IPS DF 6.9 (cell line): ENCODE data around the gene CENPX.
A peak's percentile ranks its signal among the peaks of the same experiment; 100 is the strongest.

Experiments
- DNase-seq: peaks from one replicate; pipeline ENCODE4 v3.0.0-alpha.2; 2013; ENCODE audit warnings: low read depth, low spot score
- H3K27ac ChIP-seq: one replicate; pipeline ENCODE4 v1.5.1; 2013; ENCODE audit warnings: low read length, control low read depth
- H3K27me3 ChIP-seq: 2 replicates; pipeline ENCODE4 v1.6.1; 2013; ENCODE audit warnings: mild to moderate bottlenecking, low read length; ENCODE audit not compliant: control insufficient read depth, insufficient read depth
- H3K36me3 ChIP-seq: 2 replicates; pipeline ENCODE4 v1.6.1; 2013; ENCODE audit warnings: low read length; ENCODE audit not compliant: control insufficient read depth, insufficient read depth
- H3K4me1 ChIP-seq: 2 replicates; pipeline ENCODE4 v1.6.1; 2013; ENCODE audit warnings: low read length; ENCODE audit not compliant: control insufficient read depth, insufficient read depth
- H3K4me3 ChIP-seq: 2 replicates; pipeline ENCODE4 v1.5.1; 2013; ENCODE audit warnings: mild to moderate bottlenecking, low read length
- H3K9me3 ChIP-seq: 2 replicates; pipeline ENCODE4 v1.6.1; 2013; ENCODE audit warnings: low read length, inconsistent platforms; ENCODE audit not compliant: control insufficient read depth, insufficient read depth
- WGBS: extraction: QIAGEN DNeasy Blood & Tissue Kit; methylation state at CpG from one replicate; pipeline ENCODE4 v1.1.7; 2013; ENCODE audit warnings: mixed read lengths, missing lambda C conversion rate; ENCODE audit not compliant: insufficient read length, insufficient coverage; 5-methylcytosine and 5-hydroxymethylcytosine counted together

The CENPX gene

DNA sequence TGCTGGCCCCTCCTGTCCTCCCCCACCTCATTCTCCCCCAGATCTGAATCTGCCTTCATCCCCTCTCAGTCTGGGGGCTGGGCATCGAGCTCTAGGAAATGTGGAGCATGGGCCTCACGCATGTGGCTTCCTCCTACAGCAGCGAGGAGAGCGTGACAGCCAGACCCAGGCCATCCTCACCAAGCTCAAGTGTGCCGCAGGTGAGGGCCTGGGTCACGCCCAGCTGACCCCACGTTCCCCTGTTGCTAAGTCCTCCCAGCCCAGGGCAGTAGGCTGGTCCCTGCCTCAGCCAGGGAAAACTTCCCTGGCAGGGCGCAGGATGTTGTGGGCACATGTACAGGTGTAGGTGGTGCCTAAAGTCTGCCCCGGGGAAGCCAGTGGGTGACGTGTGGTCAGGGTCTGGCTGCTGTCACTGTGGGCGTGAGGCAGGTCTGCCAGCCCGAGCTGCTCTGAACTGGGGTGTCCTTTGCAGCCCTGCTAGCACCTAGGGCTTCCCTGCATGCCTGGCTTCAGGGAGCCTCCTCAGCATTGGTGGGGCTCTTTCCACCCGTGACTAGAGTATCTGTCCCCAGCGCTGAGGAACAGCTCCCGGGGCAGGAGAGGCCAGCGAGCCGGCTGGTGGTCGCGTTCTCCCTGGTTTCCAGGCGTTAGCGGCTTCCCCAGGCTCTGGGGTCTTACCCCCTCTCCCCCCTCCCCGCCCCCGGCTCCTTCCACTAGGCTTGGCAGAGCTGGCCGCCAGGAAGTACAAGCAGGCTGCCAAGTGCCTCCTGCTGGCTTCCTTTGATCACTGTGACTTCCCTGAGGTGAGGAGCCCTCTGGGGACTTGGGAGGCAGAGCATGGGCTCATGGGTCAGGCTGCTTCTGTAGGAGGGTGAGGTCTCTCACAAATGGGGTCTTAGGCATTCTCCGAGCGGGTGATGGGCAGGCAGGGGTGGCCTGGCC lies 32.6 kb upstream of the CENPX start:
- H3K27ac ChIP-seq, result no peak overlapping the region
- no peaks in the 10 kb centered on the region; the same call in 1 of the 2 replicates for H3K27me3 ChIP-seq
- H3K9me3 ChIP-seq, result no peaks in the 10 kb centered on the region
- H3K4me3 ChIP-seq, result no peak overlapping the region
- peaks cover 5% of the 10 kb centered on the region; the same call in 1 of the 2 replicates for H3K4me1 ChIP-seq
- DNase-seq, result no peak
- no CpG with 5 or more reads among the region's 26 CpGs for WGBS
- peaks cover 43% of the 10 kb centered on the region for H3K36me3 ChIP-seq

GRCh38 chr17:82054351-82055022 lies 31.8 kb upstream of the CENPX start:
- H3K9me3 ChIP-seq, result no peaks in the 10 kb centered on the region
- no CpG with 5 or more reads among the region's 38 CpGs for WGBS
- peaks cover 43% of the 10 kb centered on the region for H3K36me3 ChIP-seq
- H3K4me1 ChIP-seq, result peaks cover 5% of the 10 kb centered on the region; the same call in 1 of the 2 replicates
- H3K27ac ChIP-seq, result no peak overlapping the region
- DNase-seq, result no peak
- no peaks in the 10 kb centered on the region; the same call in 1 of the 2 replicates for H3K27me3 ChIP-seq
- H3K4me3 ChIP-seq, result no peak overlapping the region

- Histone ChIP-seq H3K4me1 (peaks cover 5% of the 10 kb centered on the region; the same call in 1 of the 2 replicates), H3K36me3 (peaks cover 44% of the 10 kb centered on the region), H3K27me3 (no peaks in the 10 kb centered on the region; the same call in 1 of the 2 replicates), H3K9me3 (no peaks in the 10 kb centered on the region), H3K27ac (no peak overlapping the region), H3K4me3 (no peak overlapping the region)
- WGBS, result no CpG with 5 or more reads among the region's 28 CpGs
- DNase-seq, result no peak
Measured at GRCh38 chr17:82053556-82054263, 31.0 kb upstream of the CENPX start.

- Histone ChIP-seq H3K9me3 (no peaks in the 10 kb centered on the region), H3K4me1 (peaks cover 5% of the 10 kb centered on the region; the same call in 1 of the 2 replicates), H3K4me3 (no peak overlapping the region; the same call in 1 of the 2 replicates), H3K36me3 (peaks cover 44% of the 10 kb centered on the region), H3K27me3 (no peaks in the 10 kb centered on the region; the same call in 1 of the 2 replicates), H3K27ac (no peak overlapping the region)
- WGBS, result no CpG with 5 or more reads among the region's 19 CpGs
- no peak for DNase-seq
Measured at GRCh38 chr17:82053130-82053529, 30.5 kb upstream of the CENPX start.

DNA sequence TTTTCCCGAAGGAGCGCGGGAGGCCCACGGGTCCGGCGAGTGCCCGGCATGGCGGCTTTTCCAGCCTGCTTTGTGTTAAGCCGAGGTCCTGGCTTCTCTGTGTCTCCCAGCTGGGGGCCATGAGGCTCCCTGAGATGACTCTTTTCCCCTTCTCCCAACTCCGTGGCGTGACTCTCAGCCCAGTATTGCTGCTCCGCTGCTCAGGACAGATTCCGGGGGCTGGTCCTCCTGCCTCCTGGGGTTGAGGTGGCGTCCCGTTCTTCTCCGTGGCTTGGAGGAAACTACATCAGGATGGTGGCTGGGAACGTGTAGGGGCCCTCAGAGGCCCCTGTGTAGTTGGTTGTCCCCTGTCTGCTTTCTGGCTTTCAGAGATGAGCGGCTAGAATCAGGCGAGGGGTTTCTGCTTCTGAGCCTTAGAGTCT lies 30.0 kb upstream of the CENPX start:
- WGBS, result no CpG with 5 or more reads among the region's 19 CpGs
- H3K27me3 ChIP-seq, result no peaks in the 10 kb centered on the region; the same call in 1 of the 2 replicates
- peak overlapping the region; percentile 75; the same call in 1 of the 2 replicates for H3K4me3 ChIP-seq
- peaks cover 5% of the 10 kb centered on the region; the same call in 1 of the 2 replicates for H3K4me1 ChIP-seq
- H3K27ac ChIP-seq, result no peak overlapping the region
- H3K36me3 ChIP-seq, result peaks cover 41% of the 10 kb centered on the region
- no peaks in the 10 kb centered on the region for H3K9me3 ChIP-seq
- DNase-seq, result no peak

DNA sequence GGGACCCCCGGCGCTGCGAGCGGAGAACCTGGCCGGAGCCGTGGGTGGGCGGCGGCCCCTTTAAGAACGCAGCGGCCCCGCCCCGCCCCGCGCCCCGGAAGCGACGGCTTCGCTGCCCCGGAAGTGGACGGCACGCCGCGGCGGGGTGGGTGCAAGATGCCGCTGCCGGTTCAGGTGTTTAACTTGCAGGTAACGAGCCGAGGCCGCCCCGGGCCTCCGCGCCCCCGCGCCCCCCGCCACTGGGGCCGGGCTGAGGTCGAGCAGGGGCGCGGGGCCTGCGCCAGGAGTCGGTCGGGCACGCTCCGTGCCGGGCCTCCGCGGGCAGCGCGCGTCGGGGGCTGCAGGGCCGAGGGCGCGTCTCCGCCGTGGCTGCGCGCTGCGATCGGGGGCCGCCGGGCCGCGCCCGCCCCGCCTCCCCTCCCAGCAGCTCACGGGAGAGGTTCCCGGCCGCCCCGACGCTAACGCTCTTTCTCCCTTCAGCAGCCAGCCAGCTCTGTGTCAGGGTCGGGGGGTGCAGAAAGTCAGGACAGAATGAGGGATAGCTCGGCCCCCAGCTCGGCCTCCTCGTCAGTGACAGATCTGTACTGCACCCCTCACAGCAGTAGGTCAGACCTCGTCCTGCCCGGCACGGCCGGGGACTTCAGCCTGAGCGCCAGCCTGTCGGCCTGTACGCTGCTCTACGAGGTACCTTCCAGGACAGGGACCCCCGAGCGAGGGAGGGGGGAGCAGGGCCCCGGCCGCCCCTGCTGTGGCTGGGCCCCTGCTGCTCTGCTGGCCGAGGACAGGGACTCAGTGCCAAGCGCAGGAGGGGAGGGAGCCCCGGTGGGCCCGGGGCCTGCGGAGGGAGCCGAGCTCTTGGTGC lies 29.3 kb upstream of the CENPX start, which contains the start of the genes GPS1 and RFNG:
GPS1 (plus strand) TSS at position 123 of the 862 bp plus-strand sequence; CDS start at position 157, 34 bp downstream.
RFNG (minus strand) TSS at position 36 of the 862 bp plus-strand sequence. CDS start 45 bp downstream, outside the sequence.
- peaks cover 5% of the 10 kb centered on the region; the same call in 1 of the 2 replicates for H3K4me1 ChIP-seq
- WGBS, result no CpG with 5 or more reads among the region's 94 CpGs
- H3K4me3 ChIP-seq, result peak within 1 kb of the TSS; percentile 75
- no peak within 1 kb of the TSS for H3K27ac ChIP-seq
- no peaks in the 10 kb centered on the region for H3K9me3 ChIP-seq
- H3K36me3 ChIP-seq, result peaks cover 43% of the 10 kb centered on the region
- no peaks in the 10 kb centered on the region; the same call in 1 of the 2 replicates for H3K27me3 ChIP-seq
- no peak for DNase-seq

DNA sequence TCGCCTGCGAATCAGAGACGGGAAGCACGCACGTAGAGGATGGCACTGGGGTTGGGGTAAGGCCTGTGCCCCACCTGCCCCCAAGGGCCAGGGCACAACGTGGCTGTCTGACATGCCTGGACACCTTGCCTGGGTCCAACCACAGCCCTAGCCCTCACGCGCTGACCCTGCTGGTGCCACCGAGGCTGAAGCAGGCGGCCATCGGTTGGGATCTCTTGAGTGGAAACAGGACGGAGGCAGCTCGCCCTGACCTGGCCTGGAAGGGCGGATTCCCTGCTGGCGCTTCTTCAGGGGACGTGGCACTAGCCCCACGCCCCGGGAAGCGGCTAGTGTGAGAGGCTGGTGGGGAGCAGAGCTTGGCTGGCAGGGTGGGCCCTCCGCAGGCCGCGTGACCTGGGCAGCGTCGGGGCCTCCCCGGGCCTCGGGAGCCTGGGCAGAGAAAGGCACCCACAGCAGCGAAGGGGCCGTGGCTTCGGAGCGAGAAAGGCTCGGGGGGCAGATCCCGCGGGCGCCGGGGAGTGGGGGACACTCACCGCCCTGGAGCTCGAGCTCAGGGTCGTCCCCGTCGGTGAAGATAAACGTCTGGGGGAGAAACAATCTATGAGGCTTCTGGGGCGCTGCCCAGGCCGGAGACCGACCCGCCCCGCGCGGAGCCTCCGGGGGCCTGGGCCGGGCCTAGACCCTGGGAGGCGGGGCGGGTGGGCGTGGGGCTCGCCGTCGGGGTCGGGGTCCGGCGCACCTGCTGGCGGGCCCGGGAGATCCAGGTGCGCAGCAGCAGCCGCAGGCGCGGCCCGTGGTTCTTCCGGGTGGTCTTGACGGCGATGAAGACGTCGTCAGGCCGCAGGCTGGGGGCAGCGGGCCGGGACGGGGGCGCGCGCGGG lies 28.3 kb upstream of the CENPX start:
- H3K4me3 ChIP-seq, result peak overlapping the region; percentile 75; the same call in 1 of the 2 replicates
- H3K9me3 ChIP-seq, result no peaks in the 10 kb centered on the region
- no peak for DNase-seq
- no CpG with 5 or more reads among the region's 79 CpGs for WGBS
- H3K27ac ChIP-seq, result no peak overlapping the region
- peaks cover 35% of the 10 kb centered on the region for H3K36me3 ChIP-seq
- H3K4me1 ChIP-seq, result peaks cover 5% of the 10 kb centered on the region; the same call in 1 of the 2 replicates
- no peaks in the 10 kb centered on the region; the same call in 1 of the 2 replicates for H3K27me3 ChIP-seq

DNA sequence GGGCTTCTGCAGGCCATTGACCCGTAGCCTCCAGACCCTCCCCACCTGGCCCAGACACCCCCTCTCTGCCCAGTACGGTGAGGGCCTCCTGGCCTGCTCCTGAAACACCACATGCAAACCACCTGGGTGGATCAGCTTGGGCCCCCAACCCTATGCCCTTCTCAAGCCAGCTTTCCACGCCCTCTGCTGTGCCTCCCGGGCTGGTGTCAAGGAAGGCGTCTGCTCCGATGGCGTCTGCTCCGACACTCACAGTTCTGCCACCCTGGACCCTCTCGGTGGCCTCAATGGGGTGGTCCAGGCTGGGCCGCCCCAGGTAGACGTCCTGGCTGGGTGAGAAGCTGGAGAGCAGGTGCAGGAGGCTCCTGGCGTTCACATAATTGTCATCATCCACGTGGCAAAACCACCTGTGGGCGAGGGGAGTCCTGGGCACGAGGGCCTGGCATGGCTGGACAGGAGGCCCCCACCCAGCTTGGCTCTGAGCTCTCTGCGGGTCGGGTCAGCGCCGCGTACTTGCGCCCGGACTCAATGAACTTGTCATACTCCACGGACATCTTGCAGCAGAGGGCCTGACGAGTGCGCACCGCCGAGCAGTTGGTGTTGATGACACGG lies 27.6 kb upstream of the CENPX start:
- WGBS, result no CpG with 5 or more reads among the region's 28 CpGs
- Histone ChIP-seq H3K27ac (no peak overlapping the region), H3K4me1 (peaks cover 5% of the 10 kb centered on the region; the same call in 1 of the 2 replicates), H3K27me3 (no peaks in the 10 kb centered on the region; the same call in 1 of the 2 replicates), H3K9me3 (no peaks in the 10 kb centered on the region), H3K36me3 (peaks cover 30% of the 10 kb centered on the region), H3K4me3 (no peak overlapping the region; the same call in 1 of the 2 replicates)
- DNase-seq, result no peak
